K562 (cell line): ENCODE results near the gene MLST8. TPM values are rescaled to one million over a fixed set of nuclear protein-coding genes. Genes with fewer than 3 reads are reported as not detected.

Experiments used
- ATAC-seq: fragments of 200-7000 bp; cut with Tn5 transposase; 3 replicates; pipeline ENCODE4 v1.9.1; 2020; ENCODE audit warnings: moderate library complexity
- BruUV-seq: library from RNA; stranded (reverse); fragments of 400-500 nt; replicated peaks from 2 replicates; lab custom pipeline; 2021; lab: Mats Ljungman, UMichigan
- CTCF ChIA-PET: fragments of 300-600 bp; formaldehyde crosslinking; extraction: SDS; loops from one replicate; lab custom pipeline; 2021; ENCODE audit warnings: low intra/inter-chr PET ratio; lab: Yijun Ruan, JAX
- POLR2A ChIA-PET: fragments of 300-600, 350-650 bp; sonication (Branson Sonifier 250); formaldehyde crosslinking; extraction: SDS; loops from one replicate; lab custom pipeline; 2021; ENCODE audit warnings: antibody characterized with exemption, inconsistent platforms; lab: Yijun Ruan, JAX
- DNase-seq, 4 experiments: peaks; one replicate each; pipeline versions ENCODE4 v3.0.0 to v3.0.0-alpha.2; 2011 to 2018; ENCODE audit warnings: low spot score in 3 of 4, mixed read lengths in 3 of 4; ENCODE audit errors: extremely low read depth in 1 of 4
- FAIRE-seq: peaks from 2 replicates; lab custom pipeline; 2011; peaks lifted over from hg19 to GRCh38; lab: Jason Lieb, UNC
- H2AFZ ChIP-seq: 2 replicates; pipeline ENCODE4 v1.6.0; 2011; ENCODE audit warnings: low read depth, low read length, control low read depth, inconsistent platforms
- H3K27ac ChIP-seq: fragments of 200-600 bp; 3 replicates; pipeline ENCODE4 v1.8.0; 2011; ENCODE audit warnings: low read depth, mild to moderate bottlenecking, control low read depth, inconsistent platforms, low read length, moderate library complexity, mixed read lengths; ENCODE audit errors: extremely low read depth
- H3K27me3 ChIP-seq, 2 experiments: fragments of 300-600 bp in 1 of 2; 2 replicates in 1 of 2; 3 replicates in 1 of 2; pipeline versions ENCODE4 v1.6.0 to v1.8.0; 2011; ENCODE audit warnings: inconsistent platforms in 2 of 2, low read length in 2 of 2, mild to moderate bottlenecking in 1 of 2, mixed read lengths in 1 of 2, moderate library complexity in 1 of 2; ENCODE audit not compliant: control insufficient read depth in 2 of 2, insufficient read depth in 2 of 2
- H3K36me3 ChIP-seq: fragments of 300-600 bp; 3 replicates; pipeline ENCODE4 v1.8.0; 2011; ENCODE audit warnings: mild to moderate bottlenecking, low read length, inconsistent platforms; ENCODE audit not compliant: control insufficient read depth, insufficient read depth
- H3K4me1 ChIP-seq, 2 experiments: fragments of 200-600 bp in 1 of 2; replicated peaks in 1 of 2; 2 replicates in 1 of 2; 3 replicates in 1 of 2; pipeline versions ENCODE4 v1.5.1 to v1.8.0; 2011; ENCODE audit warnings: inconsistent platforms in 2 of 2, low read length in 2 of 2, mild to moderate bottlenecking in 1 of 2, mixed read lengths in 1 of 2, moderate library complexity in 1 of 2; ENCODE audit not compliant: control insufficient read depth in 2 of 2, insufficient read depth in 2 of 2
- H3K4me2 ChIP-seq: 2 replicates; pipeline ENCODE4 v1.6.1; 2011; ENCODE audit warnings: low read length, control low read depth, inconsistent platforms, mixed read lengths; ENCODE audit not compliant: insufficient read depth
- H3K4me3 ChIP-seq: fragments of 200-600 bp; sonication (generic), shearing (Covaris generic); 2 replicates; pipeline ENCODE4 v1.5.1; 2016; ENCODE audit warnings: control low read depth, inconsistent platforms
- H3K79me2 ChIP-seq: fragments of 200-600 bp; 3 replicates; pipeline ENCODE4 v1.8.0; 2011; ENCODE audit warnings: low read length, inconsistent platforms; ENCODE audit not compliant: control insufficient read depth, insufficient read depth
- H3K9ac ChIP-seq, 2 experiments: 2 replicates each; pipeline versions ENCODE4 v1.6.0 to v1.6.1; 2011; ENCODE audit warnings: low read depth in 2 of 2, low read length in 2 of 2, control low read depth in 1 of 2, inconsistent platforms in 1 of 2, mild to moderate bottlenecking in 1 of 2, mixed read lengths in 1 of 2; ENCODE audit not compliant: insufficient read depth in 1 of 2
- H3K9me1 ChIP-seq: one replicate; pipeline ENCODE4 v1.6.0; 2011; ENCODE audit warnings: inconsistent platforms, mild to moderate bottlenecking, low read length, moderate library complexity; ENCODE audit not compliant: control insufficient read depth, insufficient read depth
- H3K9me3 ChIP-seq: replicated peaks from 2 replicates; pipeline ENCODE4 v1.5.1; 2011; ENCODE audit warnings: low read depth, low read length, inconsistent platforms; ENCODE audit not compliant: control insufficient read depth, insufficient read depth
- H4K20me1 ChIP-seq: replicated peaks from 2 replicates; pipeline ENCODE4 v1.6.1; 2011; ENCODE audit warnings: low read length, inconsistent platforms, mixed read lengths; ENCODE audit not compliant: control insufficient read depth, insufficient read depth
- FOXA3 ChIP-seq, 2 experiments: fragments of 450-650 bp in 1 of 2; sonication (generic) in 1 of 2; formaldehyde crosslinking; IDR thresholded peaks in 1 of 2; conservative IDR thresholded peaks in 1 of 2; 2 replicates each; pipeline versions ENCODE4 v1.4.0 to v1.8.0; 2020 to 2022; ENCODE audit warnings: mild to moderate bottlenecking in 2 of 2, missing genetic modification reagents in 1 of 2
- GATAD2B ChIP-seq: fragments of 450-650 bp; IDR thresholded peaks from 2 replicates; pipeline ENCODE4 v1.6.1; 2017; ENCODE audit warnings: mild to moderate bottlenecking, borderline replicate concordance
- KDM1A ChIP-seq, 2 experiments: fragments of 450-650 bp; IDR thresholded peaks; 2 replicates each; pipeline ENCODE4 v1.6.1; 2016; ENCODE audit warnings: mild to moderate bottlenecking in 2 of 2
- KLF10 ChIP-seq: fragments of 250-450 bp; sonication (Bioruptor Pico); IDR thresholded peaks from 2 replicates; pipeline ENCODE4 v1.6.1; 2021; ENCODE audit warnings: matching md5 sums
- MXI1 ChIP-seq: IDR thresholded peaks from 2 replicates; pipeline ENCODE4 v1.6.1; 2011; ENCODE audit warnings: low read depth, mild to moderate bottlenecking, improper control_type of control experiment, low read length
- STAT5B ChIP-seq: fragments of 250-450 bp; sonication (Bioruptor Pico); IDR thresholded peaks from 2 replicates; pipeline ENCODE4 v1.8.0; 2021; ENCODE audit warnings: mild to moderate bottlenecking, inconsistent platforms
- ZBED1 ChIP-seq: IDR thresholded peaks from 2 replicates; pipeline ENCODE4 v1.6.1; 2014
- ZFP36 ChIP-seq: fragments of 150-350 bp; IDR thresholded peaks from 2 replicates; pipeline ENCODE4 v1.6.1; 2018; ENCODE audit warnings: low read length, low read depth; ENCODE audit not compliant: partially characterized antibody
- ZNF830 ChIP-seq: fragments of 250-450 bp; sonication (Bioruptor Pico); IDR thresholded peaks from 2 replicates; pipeline ENCODE4 v1.5.0; 2021; ENCODE audit warnings: mild to moderate bottlenecking
- WGBS: fragments of 100-300 bp; shearing (Covaris generic); methylation state at CpG from one replicate; pipeline ENCODE4 v1.1.6; 2016; ENCODE audit warnings: low coverage, mixed read lengths; ENCODE audit not compliant: insufficient coverage; ENCODE audit errors: missing lambda C conversion rate; 5-methylcytosine and 5-hydroxymethylcytosine counted together
- in situ Hi-C: fragments of 300-500 bp; cut with MboI; formaldehyde crosslinking; loops from 4 replicates; pipeline ENCODE4 v1.15.0; 2018; ENCODE audit warnings: inconsistent platforms, mixed read lengths
- intact Hi-C: fragments of 100-400 bp; cut with micrococcal nuclease; formaldehyde crosslinking; loops from 2 replicates; pipeline ENCODE4 v1.14.2; 2022
- polyA plus RNA-seq, 8 experiments: library from polyadenylated mRNA; depleted of rRNA in 4 of 8; stranded (reverse) in 5 of 8; unstranded in 3 of 8; fragments of >200 nt; fragmentation: Nextera tagmentation in 2 of 8; fragmentation: Illumina TruSeq in 1 of 8; extraction: Ambion mirVana in 2 of 8; extraction: Trizol in 1 of 8; gene quantifications; 2 replicates each; pipeline versions ENCODE4 v1.2.1 to v1.2.3, GENCODE V29; 2011 to 2014; ENCODE audit warnings: inconsistent platforms in 1 of 8, missing spikeins in 1 of 8
- total RNA-seq, 7 experiments: library from RNA; depleted of rRNA in 6 of 7; stranded (reverse); fragments of >200 nt in 6 of 7; fragmentation: Illumina TruSeq in 2 of 7; extraction: Trizol in 2 of 7; gene quantifications; 2 replicates each; pipeline versions ENCODE4 v1.2.1 to v1.2.3, GENCODE V29; 2011 to 2021; ENCODE audit warnings: low replicate concordance in 1 of 7
- TF ChIP-seq, protein P1 (sequence below): IDR thresholded peaks from 2 replicates; pipeline ENCODE4 v1.6.1; 2016; ENCODE audit warnings: missing genetic modification characterization, missing compliant biosample characterization
- TF ChIP-seq, protein P2 (sequence below): sonication (generic); formaldehyde crosslinking; IDR thresholded peaks from 2 replicates; pipeline ENCODE4 v1.8.0; 2022; ENCODE audit warnings: mild to moderate bottlenecking, missing genetic modification reagents
- TF ChIP-seq, protein P3 (sequence below): fragments of 450-650 bp; IDR thresholded peaks from 2 replicates; pipeline ENCODE4 v1.6.1; 2016; ENCODE audit warnings: borderline replicate concordance
- TF ChIP-seq, protein P4 (sequence below): sonication (generic); formaldehyde crosslinking; IDR thresholded peaks from 2 replicates; pipeline ENCODE4 v1.8.0; 2022; ENCODE audit warnings: mild to moderate bottlenecking, missing genetic modification reagents, borderline replicate concordance

MLST8 gene
- total and polyA plus RNA-seq, 9 of the 15 experiments (the other 6 are each of a cell fraction or from before 2014, with no cell fraction given): 1.5 to 116 (median 43.3) TPM

DNA sequence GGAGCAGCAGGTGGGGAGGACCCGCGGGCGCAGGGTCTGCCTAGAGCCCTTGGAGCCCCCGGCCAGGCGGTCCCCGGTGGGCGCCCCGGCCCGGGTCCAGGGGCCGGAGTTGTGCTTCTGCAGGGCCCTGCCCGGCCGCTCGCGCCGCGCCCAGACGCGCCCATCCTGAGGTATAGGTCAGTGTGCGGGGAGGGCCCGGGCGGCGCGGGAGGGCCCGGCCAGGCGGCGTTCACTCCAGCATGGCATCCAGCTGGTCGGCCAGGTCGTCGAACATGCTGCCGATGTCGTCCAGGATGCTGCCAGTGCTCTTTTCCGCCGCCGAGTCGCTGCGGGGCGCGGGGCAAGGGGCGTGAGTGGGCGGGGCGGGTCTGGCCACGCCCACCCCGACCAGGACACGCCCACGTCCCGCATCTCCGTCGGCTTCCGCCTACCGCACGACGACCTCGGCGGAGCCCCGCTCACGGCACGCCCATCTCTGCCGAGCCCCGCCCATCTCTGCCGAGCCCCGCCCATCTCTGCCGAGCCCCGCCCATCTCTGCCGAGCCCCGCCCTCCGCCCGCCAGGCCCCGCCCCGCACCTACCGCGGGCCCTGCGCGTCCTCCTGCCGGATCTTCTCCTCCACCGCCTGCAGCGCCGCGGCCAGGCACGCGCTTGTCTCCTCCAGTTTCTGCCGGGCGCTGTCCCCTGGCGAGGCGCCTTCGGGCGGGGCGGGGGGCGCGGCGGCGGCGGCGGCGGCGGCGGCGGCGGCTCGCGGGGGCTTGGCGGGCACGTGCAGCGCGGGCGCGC is 26.7 kb upstream of the MLST8 start:
- Histone ChIP-seq H4K20me1 (no peaks in the 10 kb centered on the region; the same call in 1 of the 2 replicates), H2AFZ (no peak overlapping the region), H3K27me3 (no peaks in the 10 kb centered on the region), H3K79me2 (no peaks in the 10 kb centered on the region), H3K27ac (no peak overlapping the region), H3K36me3 (peaks cover 39% of the 10 kb centered on the region; the same call in 1 of the 3 replicates), H3K9ac (no peak overlapping the region), H3K9me1 (no peaks in the 10 kb centered on the region), H3K4me3 (no peak overlapping the region), H3K9me3 (no peaks in the 10 kb centered on the region), H3K4me2 (no peak overlapping the region), H3K4me1 (peaks cover 2 to 81% of the 10 kb centered on the region in 2 experiments; a peak in 3 of 5 replicates)
- WGBS: 82% methylated on average over 23 of the region's 106 CpGs
- CTCF ChIA-PET: no interaction called here
- peak; percentile 83 for FAIRE-seq
- in situ Hi-C loops: no loop called here
- peak; percentile 85 to 97 (median 92) for DNase-seq
- BruUV-seq: no TSS peak
- ATAC-seq: peak; percentile 94
- intact Hi-C loops: no loop called here
- POLR2A ChIA-PET: interaction anchor here (0.5 to 1.1 kb wide), 3 partner anchors 11 to 110 kb away, joined by 3 to 7 read pairs (median 3); no protein-coding TSS in a partner anchor
- TF ChIP-seq ZFP36 (no peak), KDM1A (IDR thresholded peaks at IDR 0.05) (no peak), MXI1 (no peak), GATAD2B (no peak), ZBED1 (no peak), FOXA3 (CRISPR knock-in tag; conservative IDR thresholded peaks at IDR 0.05 in 1 of 2, IDR thresholded peaks at IDR 0.05 in 1 of 2) (no peak), ZNF830 (CRISPR knock-in tag) (no peak), KLF10 (CRISPR knock-in tag) (no peak), STAT5B (CRISPR knock-in tag) (no peak)
- TF ChIP-seq, protein P1, sequence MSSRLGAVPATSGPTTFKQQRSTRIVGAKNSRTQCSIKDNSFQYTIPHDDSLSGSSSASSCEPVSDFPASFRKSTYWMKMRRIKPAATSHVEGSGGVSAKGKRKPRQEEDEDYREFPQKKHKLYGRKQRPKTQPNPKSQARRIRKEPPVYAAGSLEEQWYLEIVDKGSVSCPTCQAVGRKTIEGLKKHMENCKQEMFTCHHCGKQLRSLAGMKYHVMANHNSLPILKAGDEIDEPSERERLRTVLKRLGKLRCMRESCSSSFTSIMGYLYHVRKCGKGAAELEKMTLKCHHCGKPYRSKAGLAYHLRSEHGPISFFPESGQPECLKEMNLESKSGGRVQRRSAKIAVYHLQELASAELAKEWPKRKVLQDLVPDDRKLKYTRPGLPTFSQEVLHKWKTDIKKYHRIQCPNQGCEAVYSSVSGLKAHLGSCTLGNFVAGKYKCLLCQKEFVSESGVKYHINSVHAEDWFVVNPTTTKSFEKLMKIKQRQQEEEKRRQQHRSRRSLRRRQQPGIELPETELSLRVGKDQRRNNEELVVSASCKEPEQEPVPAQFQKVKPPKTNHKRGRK (tag): no peak
- TF ChIP-seq, protein P2, sequence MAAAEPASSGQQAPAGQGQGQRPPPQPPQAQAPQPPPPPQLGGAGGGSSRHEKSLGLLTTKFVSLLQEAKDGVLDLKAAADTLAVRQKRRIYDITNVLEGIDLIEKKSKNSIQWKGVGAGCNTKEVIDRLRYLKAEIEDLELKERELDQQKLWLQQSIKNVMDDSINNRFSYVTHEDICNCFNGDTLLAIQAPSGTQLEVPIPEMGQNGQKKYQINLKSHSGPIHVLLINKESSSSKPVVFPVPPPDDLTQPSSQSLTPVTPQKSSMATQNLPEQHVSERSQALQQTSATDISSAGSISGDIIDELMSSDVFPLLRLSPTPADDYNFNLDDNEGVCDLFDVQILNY (CRISPR knock-in tag): no peak
- TF ChIP-seq, protein P3, sequence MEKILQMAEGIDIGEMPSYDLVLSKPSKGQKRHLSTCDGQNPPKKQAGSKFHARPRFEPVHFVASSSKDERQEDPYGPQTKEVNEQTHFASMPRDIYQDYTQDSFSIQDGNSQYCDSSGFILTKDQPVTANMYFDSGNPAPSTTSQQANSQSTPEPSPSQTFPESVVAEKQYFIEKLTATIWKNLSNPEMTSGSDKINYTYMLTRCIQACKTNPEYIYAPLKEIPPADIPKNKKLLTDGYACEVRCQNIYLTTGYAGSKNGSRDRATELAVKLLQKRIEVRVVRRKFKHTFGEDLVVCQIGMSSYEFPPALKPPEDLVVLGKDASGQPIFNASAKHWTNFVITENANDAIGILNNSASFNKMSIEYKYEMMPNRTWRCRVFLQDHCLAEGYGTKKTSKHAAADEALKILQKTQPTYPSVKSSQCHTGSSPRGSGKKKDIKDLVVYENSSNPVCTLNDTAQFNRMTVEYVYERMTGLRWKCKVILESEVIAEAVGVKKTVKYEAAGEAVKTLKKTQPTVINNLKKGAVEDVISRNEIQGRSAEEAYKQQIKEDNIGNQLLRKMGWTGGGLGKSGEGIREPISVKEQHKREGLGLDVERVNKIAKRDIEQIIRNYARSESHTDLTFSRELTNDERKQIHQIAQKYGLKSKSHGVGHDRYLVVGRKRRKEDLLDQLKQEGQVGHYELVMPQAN: no peak
- TF ChIP-seq, protein P4, sequence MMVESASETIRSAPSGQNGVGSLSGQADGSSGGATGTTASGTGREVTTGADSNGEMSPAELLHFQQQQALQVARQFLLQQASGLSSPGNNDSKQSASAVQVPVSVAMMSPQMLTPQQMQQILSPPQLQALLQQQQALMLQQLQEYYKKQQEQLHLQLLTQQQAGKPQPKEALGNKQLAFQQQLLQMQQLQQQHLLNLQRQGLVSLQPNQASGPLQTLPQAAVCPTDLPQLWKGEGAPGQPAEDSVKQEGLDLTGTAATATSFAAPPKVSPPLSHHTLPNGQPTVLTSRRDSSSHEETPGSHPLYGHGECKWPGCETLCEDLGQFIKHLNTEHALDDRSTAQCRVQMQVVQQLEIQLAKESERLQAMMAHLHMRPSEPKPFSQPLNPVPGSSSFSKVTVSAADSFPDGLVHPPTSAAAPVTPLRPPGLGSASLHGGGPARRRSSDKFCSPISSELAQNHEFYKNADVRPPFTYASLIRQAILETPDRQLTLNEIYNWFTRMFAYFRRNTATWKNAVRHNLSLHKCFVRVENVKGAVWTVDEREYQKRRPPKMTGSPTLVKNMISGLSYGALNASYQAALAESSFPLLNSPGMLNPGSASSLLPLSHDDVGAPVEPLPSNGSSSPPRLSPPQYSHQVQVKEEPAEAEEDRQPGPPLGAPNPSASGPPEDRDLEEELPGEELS (CRISPR knock-in tag): peak; percentile 80; the same call in 1 of the 2 replicates
